HG03159 (cell line): ENCODE measurements around the gene CAPN11.

Experiments used
- ATAC-seq: cut with Tn5 transposase; IDR thresholded peaks from one replicate; pipeline ENCODE4 v1.9.1; 2021; ENCODE audit warnings: mild to moderate bottlenecking, moderate library complexity; ENCODE audit not compliant: unreplicated experiment

The CAPN11 gene

GRCh38 chr6:44202972-44203750 is 44.5 kb downstream of the CAPN11 start:
- ATAC-seq, result no peak

GRCh38 chr6:44203955-44204354 is 45.3 kb downstream of the CAPN11 start:
- no peak for ATAC-seq

GRCh38 chr6:44207966-44208365 is 49.3 kb downstream of the CAPN11 start:
- no peak for ATAC-seq

- ATAC-seq, result no peak
Measured at GRCh38 chr6:44211284-44211683, 52.7 kb downstream of the CAPN11 start.

GRCh38 chr6:44214307-44214706 is 55.7 kb downstream of the CAPN11 start:
- no peak for ATAC-seq

GRCh38 chr6:44216677-44217331 is 58.2 kb downstream of the CAPN11 start, which contains the start of gene MYMX:
Gene MYMX (plus strand): TSS chr6:44216926. CDS start chr6:44217472, 546 bp downstream.
- ATAC-seq, result no peak

GRCh38 chr6:44217332-44218143 is 58.9 kb downstream of the CAPN11 start:
- no peak for ATAC-seq

- ATAC-seq, result peak; percentile 43
Measured at GRCh38 chr6:44219053-44219814, 60.6 kb downstream of the CAPN11 start.

GRCh38 chr6:44219815-44220784 is 61.5 kb downstream of the CAPN11 start:
- ATAC-seq, result no peak

- ATAC-seq, result no peak
Measured at GRCh38 chr6:44220913-44221290, 62.3 kb downstream of the CAPN11 start.

- ATAC-seq, result no peak
Measured at GRCh38 chr6:44221291-44221960, 62.8 kb downstream of the CAPN11 start.

- ATAC-seq, result no peak
Measured at GRCh38 chr6:44221961-44222335, 63.3 kb downstream of the CAPN11 start.

GRCh38 chr6:44222486-44223318 is 64.1 kb downstream of the CAPN11 start:
- ATAC-seq, result no peak

GRCh38 chr6:44223319-44224028 is 64.9 kb downstream of the CAPN11 start, which contains the start of gene SLC29A1:
Gene SLC29A1 (plus strand): TSS chr6:44223595. CDS start chr6:44227314, 3,719 bp downstream.
- ATAC-seq, result peak; percentile 51

GRCh38 chr6:44224029-44224964 is 65.7 kb downstream of the CAPN11 start:
- peak; percentile 15 for ATAC-seq

GRCh38 chr6:44224965-44225305 is 66.3 kb downstream of the CAPN11 start:
- ATAC-seq, result no peak
